ENCODE measurements around the gene PPP4R3A.
A peak's percentile ranks its signal among the peaks of the same experiment; 100 is the strongest.
"Not testable (repeated sequence)": the region's sequence is repeated elsewhere in the genome, so short reads cannot be mapped to it uniquely, and the experiment has no call there.

Gene PPP4R3A

GRCh38 chr14:91510171-91511042 is at the start of gene PPP4R3A:
Gene PPP4R3A (minus strand): TSS chr14:91510310. CDS start chr14:91509647, 663 bp downstream.
- peak; percentile 94 for DNase-seq (ENCODE audit: low spot score)

- no peak for DNase-seq (ENCODE audit: low spot score)
Observed at GRCh38 chr14:91555531-91555930, 45.4 kb upstream of the PPP4R3A start.

GRCh38 chr14:91554535-91555332 is 44.6 kb upstream of the PPP4R3A start:
- no peak for DNase-seq (ENCODE audit: low spot score)

GRCh38 chr14:91548108-91548507 is 38.0 kb upstream of the PPP4R3A start:
- no peak for DNase-seq (ENCODE audit: low spot score)

GRCh38 chr14:91545946-91546716 is 36.0 kb upstream of the PPP4R3A start:
- no peak for DNase-seq (ENCODE audit: low spot score)

GRCh38 chr14:91545204-91545603 is 35.1 kb upstream of the PPP4R3A start:
- no peak for DNase-seq (ENCODE audit: low spot score)

- no peak for DNase-seq (ENCODE audit: low spot score)
Observed at GRCh38 chr14:91536327-91536726, 26.2 kb upstream of the PPP4R3A start.

GRCh38 chr14:91534059-91534458 is 23.9 kb upstream of the PPP4R3A start:
- DNase-seq (ENCODE audit: low spot score) = not testable (repeated sequence)

GRCh38 chr14:91533623-91534022 is 23.5 kb upstream of the PPP4R3A start:
- no peak for DNase-seq (ENCODE audit: low spot score)

GRCh38 chr14:91523972-91524371 is 13.9 kb upstream of the PPP4R3A start:
- DNase-seq (ENCODE audit: low spot score) = no peak

- DNase-seq (ENCODE audit: low spot score) = no peak
Observed at GRCh38 chr14:91521061-91521640, 11.0 kb upstream of the PPP4R3A start.

- no peak for DNase-seq (ENCODE audit: low spot score)
Observed at GRCh38 chr14:91520138-91520537, 10.0 kb upstream of the PPP4R3A start.

- DNase-seq (ENCODE audit: low spot score) = no peak
Observed at GRCh38 chr14:91519239-91520036, 9.3 kb upstream of the PPP4R3A start.

- no peak for DNase-seq (ENCODE audit: low spot score)
Observed at GRCh38 chr14:91516663-91517388, 6.7 kb upstream of the PPP4R3A start.

- DNase-seq (ENCODE audit: low spot score) = no peak
Observed at GRCh38 chr14:91515979-91516378, 5.9 kb upstream of the PPP4R3A start.

- DNase-seq (ENCODE audit: low spot score) = peak; percentile 22
Observed at GRCh38 chr14:91511043-91511383, 903 bp upstream of the PPP4R3A start.

- DNase-seq (ENCODE audit: low spot score) = no peak
Observed at GRCh38 chr14:91509878-91510170, 286 bp downstream of the PPP4R3A start.

- peak; percentile 64 for DNase-seq (ENCODE audit: low spot score)
Observed at GRCh38 chr14:91509083-91509877, 830 bp downstream of the PPP4R3A start.

GRCh38 chr14:91508105-91508504 is 2.0 kb downstream of the PPP4R3A start:
- DNase-seq (ENCODE audit: low spot score) = no peak

GRCh38 chr14:91506226-91506625 is 3.9 kb downstream of the PPP4R3A start:
- no peak for DNase-seq (ENCODE audit: low spot score)
